OCI-LY3 (cell line): ENCODE data around the gene SFXN5.

Experiments
- H2AFZ ChIP-seq: fragments of 200-600, 300-600 bp; shearing (Covaris generic); 2 replicates; pipeline ENCODE4 v1.6.0; 2014; ENCODE audit warnings: antibody characterized with exemption, low read depth, low read length
- H3K27ac ChIP-seq: fragments of 200-600, 300-600 bp; sonication (generic); 2 replicates; pipeline ENCODE4 v1.5.1; 2014; ENCODE audit warnings: mild to moderate bottlenecking, low read length, moderate library complexity, mixed read lengths
- H3K27me3 ChIP-seq: fragments of 200-600, 300-600 bp; sonication (generic); 2 replicates; pipeline ENCODE4 v1.6.1; 2014; ENCODE audit warnings: low read depth, low read length, mixed read lengths
- H3K36me3 ChIP-seq: fragments of 200-600, 300-600 bp; sonication (generic); replicated peaks from 2 replicates; pipeline ENCODE3; 2014; ENCODE audit warnings: low read depth, low read length, mixed read lengths
- H3K4me1 ChIP-seq: fragments of 300-600, 200-600 bp; sonication (generic); 2 replicates; pipeline ENCODE4 v1.6.1; 2014; ENCODE audit warnings: low read length, mixed read lengths
- H3K4me2 ChIP-seq: fragments of 200-600, 300-600 bp; sonication (generic); 2 replicates; pipeline ENCODE4 v1.6.1; 2014; ENCODE audit warnings: low read length, mixed read lengths
- H3K4me3 ChIP-seq: fragments of 300-600, 200-600 bp; sonication (generic); 2 replicates; pipeline ENCODE4 v1.5.1; 2014; ENCODE audit warnings: antibody characterized with exemption, mild to moderate bottlenecking, low read length, moderate library complexity
- H3K79me2 ChIP-seq: fragments of 300-600, 200-600 bp; shearing (Covaris generic); 2 replicates; pipeline ENCODE4 v1.6.1; 2014; ENCODE audit warnings: mild to moderate bottlenecking, low read length, mixed read lengths
- H3K9ac ChIP-seq: fragments of 300-600, 200-600 bp; shearing (Covaris generic); 2 replicates; pipeline ENCODE4 v1.6.0; 2014; ENCODE audit warnings: mild to moderate bottlenecking, low read length, moderate library complexity
- H3K9me3 ChIP-seq: fragments of 200-600, 300-600 bp; shearing (Covaris generic); 2 replicates; pipeline ENCODE4 v1.6.1; 2014; ENCODE audit warnings: low read length, mixed read lengths; ENCODE audit not compliant: insufficient read depth
- H4K20me1 ChIP-seq: fragments of 200-600, 300-600 bp; sonication (generic); 2 replicates; pipeline ENCODE4 v1.6.1; 2016; ENCODE audit warnings: low read length, mixed read lengths; ENCODE audit not compliant: insufficient read depth
- EZH2phosphoT487 ChIP-seq: fragments of 200-600 bp; shearing (Covaris generic); IDR thresholded peaks from 2 replicates; pipeline ENCODE4 v1.6.1; 2018; ENCODE audit warnings: antibody characterized with exemption, mixed run types, low read depth
- TF ChIP-seq, protein P1 (sequence below): fragments of 200-600, 300-600 bp; sonication (generic); IDR thresholded peaks from 2 replicates; pipeline ENCODE4 v1.5.1; 2014; ENCODE audit warnings: antibody characterized with exemption, low read length, low read depth

SFXN5 gene

DNA sequence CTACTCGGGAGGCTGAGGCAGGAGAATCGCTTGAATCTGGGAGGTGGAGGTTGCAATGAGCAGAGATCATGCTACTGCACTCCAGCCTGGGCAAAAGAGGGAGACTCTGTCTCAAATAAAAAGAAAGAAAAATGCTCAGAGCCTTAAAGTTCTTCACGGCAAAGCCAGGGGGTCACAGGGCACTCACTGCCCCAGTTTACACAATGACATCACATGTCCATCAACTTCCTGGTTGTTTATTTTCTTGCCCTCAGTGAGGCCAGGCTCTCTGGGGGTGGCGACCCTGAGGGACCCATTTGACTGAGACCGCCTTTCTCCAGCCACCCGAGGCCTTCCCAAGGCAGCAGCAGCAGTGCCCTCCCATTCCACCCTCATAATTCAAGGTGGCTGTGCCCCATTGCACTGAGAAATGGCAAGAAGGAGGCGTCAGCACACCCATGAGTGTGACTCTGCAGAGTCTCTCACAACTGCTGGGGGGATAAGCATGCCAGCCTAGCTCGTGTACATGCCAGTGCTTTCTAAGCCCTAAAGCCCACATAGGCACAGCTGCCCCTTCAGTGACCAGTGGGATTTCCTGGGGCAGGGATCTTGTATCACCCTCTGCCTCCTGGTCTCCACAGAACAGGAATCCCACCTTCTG, 50.0 kb downstream of the SFXN5 start:
- Histone ChIP-seq H3K9ac (no peak overlapping the region), H4K20me1 (no peaks in the 10 kb centered on the region)
- TF ChIP-seq, protein P1, sequence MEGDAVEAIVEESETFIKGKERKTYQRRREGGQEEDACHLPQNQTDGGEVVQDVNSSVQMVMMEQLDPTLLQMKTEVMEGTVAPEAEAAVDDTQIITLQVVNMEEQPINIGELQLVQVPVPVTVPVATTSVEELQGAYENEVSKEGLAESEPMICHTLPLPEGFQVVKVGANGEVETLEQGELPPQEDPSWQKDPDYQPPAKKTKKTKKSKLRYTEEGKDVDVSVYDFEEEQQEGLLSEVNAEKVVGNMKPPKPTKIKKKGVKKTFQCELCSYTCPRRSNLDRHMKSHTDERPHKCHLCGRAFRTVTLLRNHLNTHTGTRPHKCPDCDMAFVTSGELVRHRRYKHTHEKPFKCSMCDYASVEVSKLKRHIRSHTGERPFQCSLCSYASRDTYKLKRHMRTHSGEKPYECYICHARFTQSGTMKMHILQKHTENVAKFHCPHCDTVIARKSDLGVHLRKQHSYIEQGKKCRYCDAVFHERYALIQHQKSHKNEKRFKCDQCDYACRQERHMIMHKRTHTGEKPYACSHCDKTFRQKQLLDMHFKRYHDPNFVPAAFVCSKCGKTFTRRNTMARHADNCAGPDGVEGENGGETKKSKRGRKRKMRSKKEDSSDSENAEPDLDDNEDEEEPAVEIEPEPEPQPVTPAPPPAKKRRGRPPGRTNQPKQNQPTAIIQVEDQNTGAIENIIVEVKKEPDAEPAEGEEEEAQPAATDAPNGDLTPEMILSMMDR, result no peak
- no peak for TF ChIP-seq EZH2phosphoT487

DNA sequence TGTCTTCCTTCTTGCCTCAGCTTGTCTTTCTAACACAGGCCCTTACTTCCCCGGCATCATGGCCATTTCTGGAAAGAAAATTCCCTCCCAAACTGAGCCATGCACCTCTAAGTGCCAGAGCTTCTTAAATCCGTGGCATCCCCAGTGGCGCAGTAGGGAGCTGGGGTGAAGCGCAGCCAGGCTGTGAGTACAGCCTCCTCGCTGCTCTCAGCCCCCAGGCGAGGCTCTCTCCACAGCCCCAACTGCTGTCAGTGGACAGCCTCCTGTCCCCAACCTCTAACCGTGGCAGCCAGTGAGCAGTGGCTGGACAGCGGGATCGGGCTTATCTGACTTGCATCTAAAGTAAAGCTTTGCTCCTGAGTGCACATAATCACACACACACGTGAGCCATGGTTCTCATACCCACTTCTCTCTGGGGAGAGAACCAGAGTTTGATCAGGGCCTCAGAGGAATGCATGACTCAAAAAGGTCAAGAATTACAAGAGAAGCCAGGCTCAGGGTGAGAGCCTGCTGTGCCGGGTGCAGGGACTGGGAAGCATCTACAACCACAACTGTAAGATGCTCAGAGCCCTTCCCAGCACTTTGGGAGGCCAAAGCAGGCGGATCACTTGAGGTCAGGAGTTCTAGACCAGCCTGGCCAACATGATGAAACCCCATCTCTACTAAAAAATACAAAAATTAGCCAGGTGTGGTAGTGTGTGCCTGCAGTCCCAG, 50.7 kb downstream of the SFXN5 start:
- Histone ChIP-seq H3K27ac (no peak overlapping the region), H3K79me2 (no peaks in the 10 kb centered on the region), H3K27me3 (no peaks in the 10 kb centered on the region), H3K4me1 (0 out of 2 replicates have a peak, but pooled peaks cover 3% of the 10 kb centered on the region), H3K4me2 (no peak overlapping the region), H3K4me3 (no peak overlapping the region), H3K9me3 (no peaks in the 10 kb centered on the region), H3K36me3 (no peaks in the 10 kb centered on the region), H3K9ac (no peak overlapping the region), H4K20me1 (no peaks in the 10 kb centered on the region), H2AFZ (no peak overlapping the region)
- TF ChIP-seq, protein P1, result no peak
- no peak for TF ChIP-seq EZH2phosphoT487

More for the DNA sequence above, 50.0 kb downstream of the SFXN5 start:
- H3K4me3 ChIP-seq, result no peak overlapping the region
- H3K4me1 ChIP-seq, result 0 out of 2 replicates have a peak, but pooled peaks cover 3% of the 10 kb centered on the region
- no peaks in the 10 kb centered on the region for H3K27me3 ChIP-seq
- no peaks in the 10 kb centered on the region for H3K79me2 ChIP-seq
- no peaks in the 10 kb centered on the region for H3K9me3 ChIP-seq
- H3K4me2 ChIP-seq, result no peak overlapping the region
- H2AFZ ChIP-seq, result no peak overlapping the region
- no peaks in the 10 kb centered on the region for H3K36me3 ChIP-seq
- H3K27ac ChIP-seq, result no peak overlapping the region

DNA sequence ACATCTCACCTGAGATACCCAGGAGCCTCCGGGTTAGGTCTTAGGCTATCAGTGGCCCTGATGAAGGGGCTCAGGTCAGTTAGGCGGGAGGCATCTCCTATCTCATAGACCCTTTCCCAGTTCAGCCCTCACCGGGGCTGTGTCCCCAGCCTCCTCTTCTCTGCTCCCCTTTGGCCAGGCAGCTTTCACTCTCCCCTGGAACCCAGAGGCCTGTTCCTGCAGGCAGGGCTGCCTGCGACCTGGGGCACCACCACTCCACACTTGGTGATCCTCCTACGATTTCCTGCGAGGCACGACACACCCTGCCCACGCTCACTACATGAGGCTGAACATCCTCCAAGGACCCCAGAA, 51.2 kb downstream of the SFXN5 start:
- TF ChIP-seq EZH2phosphoT487, result no peak
- TF ChIP-seq, protein P1, result no peak
- Histone ChIP-seq H3K79me2 (no peaks in the 10 kb centered on the region), H3K4me2 (no peak overlapping the region), H3K36me3 (no peaks in the 10 kb centered on the region), H3K9ac (no peak overlapping the region), H3K9me3 (no peaks in the 10 kb centered on the region), H2AFZ (no peak overlapping the region), H3K4me1 (0 out of 2 replicates have a peak, but pooled peaks cover 3% of the 10 kb centered on the region), H4K20me1 (no peaks in the 10 kb centered on the region), H3K27ac (no peak overlapping the region), H3K27me3 (no peaks in the 10 kb centered on the region), H3K4me3 (no peak overlapping the region)

DNA sequence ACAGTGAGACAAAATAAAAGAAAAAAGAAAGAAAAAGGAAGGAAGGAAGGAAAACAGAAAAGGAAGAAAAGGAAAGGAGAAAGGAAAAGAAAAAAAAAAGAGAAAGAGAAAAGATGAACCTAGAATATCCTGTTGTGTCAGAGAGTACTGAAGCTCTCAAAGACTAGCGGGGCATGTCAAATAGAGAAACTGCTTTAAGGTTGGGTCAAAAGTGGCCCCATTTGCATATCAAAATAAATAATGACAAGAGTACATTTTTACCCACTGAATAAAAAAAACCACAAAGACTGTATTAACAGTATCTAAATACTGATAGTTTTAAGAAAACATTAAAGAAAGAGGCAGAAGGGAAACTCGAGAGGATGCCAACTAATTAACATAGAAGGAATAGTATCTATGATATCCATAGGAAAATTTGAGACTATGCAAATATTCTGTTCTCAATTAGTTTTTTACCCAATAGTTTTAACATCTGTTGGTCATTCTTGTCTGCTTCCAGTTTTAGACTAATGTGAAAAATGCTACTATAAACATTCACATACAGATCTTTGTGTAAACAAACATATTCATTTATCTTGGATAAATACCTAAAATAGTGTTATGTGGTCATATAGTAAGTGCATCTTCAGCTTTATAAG, 53.2 kb downstream of the SFXN5 start:
- TF ChIP-seq, protein P1, result no peak
- no peak for TF ChIP-seq EZH2phosphoT487
- Histone ChIP-seq H3K4me2 (no peak overlapping the region), H3K4me3 (no peak overlapping the region)

More for the DNA sequence above, 53.2 kb downstream of the SFXN5 start:
- H3K9me3 ChIP-seq, result no peaks in the 10 kb centered on the region
- H3K27me3 ChIP-seq, result no peaks in the 10 kb centered on the region
- no peaks in the 10 kb centered on the region for H3K79me2 ChIP-seq
- 0 out of 2 replicates have a peak, but pooled peaks cover 3% of the 10 kb centered on the region for H3K4me1 ChIP-seq
- H3K27ac ChIP-seq, result no peak overlapping the region
- H2AFZ ChIP-seq, result no peak overlapping the region
- H3K9ac ChIP-seq, result no peak overlapping the region
- H3K36me3 ChIP-seq, result no peaks in the 10 kb centered on the region
- H4K20me1 ChIP-seq, result no peaks in the 10 kb centered on the region
